Activated naive CD4-positive, alpha-beta T cell treated with anti-CD3 and anti-CD28 coated beads, Interleukin-2, amount 10 ng/mL, durations not matched to agents 7 days and 5 days (primary cell): ENCODE measurements around the gene UBE2J1.
"Not testable (repeated sequence)": the region's sequence is repeated elsewhere in the genome, so short reads cannot be mapped to it uniquely, and the experiment has no call there.

ENCODE experiments used
- CTCF ChIA-PET: fragments of 350-600 bp; sonication (Branson Sonifier 250); formaldehyde crosslinking; loops from one replicate; lab custom pipeline; 2021; ENCODE audit warnings: antibody characterized with exemption; lab: Charles Lee
- DNase-seq: peaks from one replicate; pipeline ENCODE4 v3.0.0-alpha.2; 2020
- H3K27ac Mint-ChIP-seq: one replicate; pipeline ENCODE4 v1.8.0; 2021; ENCODE audit warnings: mild to moderate bottlenecking, moderate library complexity, mixed read lengths
- H3K27me3 Mint-ChIP-seq: one replicate; pipeline ENCODE4 v1.8.0; 2021; ENCODE audit warnings: mild to moderate bottlenecking, mixed read lengths
- H3K36me3 Mint-ChIP-seq: one replicate; pipeline ENCODE4 v1.8.0; 2021; ENCODE audit warnings: mixed read lengths
- H3K4me1 Mint-ChIP-seq: one replicate; pipeline ENCODE4 v1.8.0; 2021; ENCODE audit warnings: mixed read lengths
- H3K4me3 Mint-ChIP-seq: one replicate; pipeline ENCODE4 v1.8.0; 2021; ENCODE audit warnings: mild to moderate bottlenecking, moderate library complexity, mixed read lengths
- H3K9me3 Mint-ChIP-seq: one replicate; pipeline ENCODE4 v1.8.0; 2021; ENCODE audit warnings: mixed read lengths

Gene UBE2J1

DNA sequence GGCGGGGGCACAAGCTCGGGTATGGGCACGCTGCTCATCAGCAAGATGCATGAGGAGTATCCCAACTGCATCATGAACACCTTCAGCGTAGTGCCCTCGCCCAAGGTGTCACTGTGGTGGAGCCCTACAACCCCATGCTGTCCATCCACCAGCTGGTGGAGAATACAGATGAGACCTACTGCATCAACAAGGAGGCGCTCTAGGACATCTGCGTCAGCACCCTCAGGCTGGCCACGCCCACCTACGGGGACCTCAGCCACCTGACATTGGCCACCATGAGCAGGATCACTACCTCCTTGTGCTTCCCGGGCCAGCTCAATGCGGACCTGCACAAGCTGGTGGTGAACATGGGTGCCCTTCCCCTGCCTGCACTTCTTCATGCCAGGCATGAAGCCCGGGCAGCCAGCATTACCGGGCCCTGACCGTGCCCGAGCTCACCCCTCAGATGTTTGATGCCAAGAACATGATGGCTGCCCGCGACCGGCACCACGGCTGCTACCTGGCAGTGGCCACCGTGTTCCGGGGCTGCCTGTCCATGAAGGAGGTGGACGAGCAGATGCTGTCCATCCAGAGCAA, 50.2 kb downstream of the UBE2J1 start:
- H3K27me3 Mint-ChIP-seq = no peaks in the 10 kb centered on the region
- no peaks in the 10 kb centered on the region for H3K36me3 Mint-ChIP-seq
- H3K9me3 Mint-ChIP-seq = no peaks in the 10 kb centered on the region
- H3K4me3 Mint-ChIP-seq = no peak overlapping the region
- H3K27ac Mint-ChIP-seq = no peak overlapping the region
- CTCF ChIA-PET = interaction anchor here (0.7 to 0.9 kb wide), 2 partner anchors 62 to 70 kb away, joined by 3 to 4 read pairs; no protein-coding TSS in a partner anchor
- DNase-seq = no peak
- peaks cover 23% of the 10 kb centered on the region for H3K4me1 Mint-ChIP-seq

DNA sequence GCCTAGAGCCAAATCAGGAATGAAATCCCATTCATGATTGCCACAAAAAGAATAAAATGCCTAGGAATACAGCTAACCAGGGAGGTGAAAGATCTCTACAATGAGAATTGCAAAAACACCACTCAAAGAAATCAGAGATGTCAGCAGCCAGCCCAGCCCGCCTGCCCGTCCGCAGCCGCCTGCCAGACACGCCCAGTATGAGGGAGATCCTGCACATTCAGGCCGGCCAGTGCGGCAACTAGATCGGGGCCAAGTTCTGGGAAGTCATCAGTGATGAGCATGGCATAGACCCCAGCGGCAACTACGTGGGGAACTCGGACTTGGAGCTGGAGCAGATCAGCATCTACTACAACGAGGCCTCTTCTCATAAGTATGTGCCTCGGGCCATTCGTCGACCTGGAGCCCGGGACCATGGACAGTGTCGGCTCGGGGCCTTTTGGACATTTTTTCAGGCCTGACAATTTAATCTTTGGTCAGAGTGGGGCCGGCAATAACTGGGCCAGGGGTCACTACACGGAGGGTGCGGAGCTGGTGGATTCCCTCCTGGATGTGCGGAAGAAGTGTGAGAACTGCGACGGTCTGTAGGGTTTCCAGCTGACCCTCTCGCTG, 50.8 kb downstream of the UBE2J1 start:
- Mint-ChIP-seq H3K4me1 (peaks cover 23% of the 10 kb centered on the region), H3K27ac (no peak overlapping the region)
- CTCF ChIA-PET = interaction anchor here (1.1 kb wide), 1 partner anchor 41 kb away, joined by 4 read pairs; no protein-coding TSS in a partner anchor

GRCh38 chr6:89299466-89299850, 53.1 kb downstream of the UBE2J1 start:
- DNase-seq = no peak
- Mint-ChIP-seq H3K27ac (peak overlapping the region; percentile 91), H3K9me3 (no peaks in the 10 kb centered on the region), H3K4me3 (no peak overlapping the region), H3K4me1 (peaks cover 23% of the 10 kb centered on the region), H3K27me3 (peaks cover 8% of the 10 kb centered on the region), H3K36me3 (no peaks in the 10 kb centered on the region)
- CTCF ChIA-PET = no interaction called here

More for the DNA sequence above, 50.8 kb downstream of the UBE2J1 start:
- Mint-ChIP-seq H3K27me3 (peaks cover under 1% of the 10 kb centered on the region), H3K36me3 (no peaks in the 10 kb centered on the region), H3K9me3 (no peaks in the 10 kb centered on the region), H3K4me3 (no peak overlapping the region)
- no peak for DNase-seq

GRCh38 chr6:89298680-89299465, 53.6 kb downstream of the UBE2J1 start:
- CTCF ChIA-PET = interaction anchor here (0.8 to 1.8 kb wide), 4 partner anchors 10 to 73 kb away, joined by 3 to 10 read pairs (median 4); no protein-coding TSS in a partner anchor
- H3K36me3 Mint-ChIP-seq = no peaks in the 10 kb centered on the region
- peak; percentile 67 for DNase-seq
- H3K27me3 Mint-ChIP-seq = peaks cover 8% of the 10 kb centered on the region
- peaks cover 23% of the 10 kb centered on the region for H3K4me1 Mint-ChIP-seq
- H3K9me3 Mint-ChIP-seq = no peaks in the 10 kb centered on the region
- H3K27ac Mint-ChIP-seq = peak overlapping the region; percentile 91
- H3K4me3 Mint-ChIP-seq = no peak overlapping the region

- Mint-ChIP-seq H3K4me3 (peak overlapping the region; percentile 13), H3K27me3 (peaks cover 8% of the 10 kb centered on the region), H3K27ac (peak overlapping the region; percentile 91), H3K9me3 (no peaks in the 10 kb centered on the region), H3K36me3 (no peaks in the 10 kb centered on the region), H3K4me1 (peaks cover 23% of the 10 kb centered on the region)
- DNase-seq = peak; percentile 72
- CTCF ChIA-PET = interaction anchor here (0.8 to 1.8 kb wide), 5 partner anchors 9 to 315 kb away, joined by 3 to 10 read pairs (median 5); no protein-coding TSS in a partner anchor
Measured at GRCh38 chr6:89297695-89298351, 54.7 kb downstream of the UBE2J1 start.

GRCh38 chr6:89295981-89296380, 56.5 kb downstream of the UBE2J1 start:
- Mint-ChIP-seq H3K9me3 (no peaks in the 10 kb centered on the region), H3K27me3 (peaks cover 8% of the 10 kb centered on the region), H3K4me1 (peaks cover 23% of the 10 kb centered on the region), H3K36me3 (no peaks in the 10 kb centered on the region), H3K27ac (no peak overlapping the region), H3K4me3 (no peak overlapping the region)
- DNase-seq = no peak
- CTCF ChIA-PET = no interaction called here

GRCh38 chr6:89295116-89295515, 57.4 kb downstream of the UBE2J1 start:
- H3K4me3 Mint-ChIP-seq, H3K27me3 Mint-ChIP-seq, H3K36me3 Mint-ChIP-seq, DNase-seq, CTCF ChIA-PET, H3K27ac Mint-ChIP-seq, H3K9me3 Mint-ChIP-seq: not testable (repeated sequence)
- H3K4me1 Mint-ChIP-seq = peaks cover 23% of the 10 kb centered on the region

GRCh38 chr6:89291256-89291819, 61.2 kb downstream of the UBE2J1 start:
- Mint-ChIP-seq H3K4me1 (no peaks in the 10 kb centered on the region), H3K36me3 (no peaks in the 10 kb centered on the region), H3K9me3 (no peaks in the 10 kb centered on the region), H3K27me3 (peaks cover 4% of the 10 kb centered on the region), H3K4me3 (no peak overlapping the region), H3K27ac (no peak overlapping the region)
- DNase-seq = no peak
- CTCF ChIA-PET = interaction anchor here (0.5 to 1.3 kb wide), 2 partner anchors 32 to 81 kb away, joined by 3 to 5 read pairs; no protein-coding TSS in a partner anchor

GRCh38 chr6:89290401-89291155, 61.9 kb downstream of the UBE2J1 start:
- no peak overlapping the region for H3K4me3 Mint-ChIP-seq

DNA sequence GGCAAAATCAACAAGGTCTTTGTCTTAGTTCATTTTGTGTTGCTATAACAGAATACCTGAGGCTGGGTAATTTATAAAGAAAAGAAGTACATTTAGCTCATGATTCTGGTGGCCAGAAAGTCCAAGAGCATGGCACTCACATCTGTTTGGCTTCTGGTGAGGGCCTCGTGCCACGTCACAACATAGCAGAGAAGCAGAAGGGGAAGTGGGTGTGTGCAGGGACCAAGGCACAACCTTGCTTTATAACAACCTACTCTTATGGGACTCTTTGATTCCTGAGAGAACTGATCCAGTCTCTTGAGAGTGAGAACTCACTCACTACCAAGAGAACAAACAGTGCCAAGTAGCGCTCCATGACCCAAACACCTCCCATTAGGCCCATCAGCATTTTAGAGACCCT, 62.8 kb downstream of the UBE2J1 start:
- Mint-ChIP-seq H3K4me1 (no peaks in the 10 kb centered on the region), H3K36me3 (no peaks in the 10 kb centered on the region), H3K27ac (no peak overlapping the region), H3K9me3 (no peaks in the 10 kb centered on the region), H3K27me3 (no peaks in the 10 kb centered on the region), H3K4me3 (no peak overlapping the region)
- CTCF ChIA-PET = no interaction called here
- no peak for DNase-seq

More at GRCh38 chr6:89290401-89291155, 61.9 kb downstream of the UBE2J1 start:
- H3K4me1 Mint-ChIP-seq = no peaks in the 10 kb centered on the region
- CTCF ChIA-PET = interaction anchor here (1.3 kb wide), 1 partner anchor 82 kb away, joined by 3 read pairs; no protein-coding TSS in a partner anchor
- no peak for DNase-seq
- no peak overlapping the region for H3K27ac Mint-ChIP-seq
- H3K27me3 Mint-ChIP-seq = no peaks in the 10 kb centered on the region
- H3K36me3 Mint-ChIP-seq = no peaks in the 10 kb centered on the region
- no peaks in the 10 kb centered on the region for H3K9me3 Mint-ChIP-seq

- no peaks in the 10 kb centered on the region for H3K4me1 Mint-ChIP-seq
- H3K27ac Mint-ChIP-seq = no peak overlapping the region
- DNase-seq = no peak
- no peaks in the 10 kb centered on the region for H3K9me3 Mint-ChIP-seq
- CTCF ChIA-PET = interaction anchor here (1.1 kb wide), 1 partner anchor 304 kb away, joined by 3 read pairs; no protein-coding TSS in a partner anchor
- H3K27me3 Mint-ChIP-seq = no peaks in the 10 kb centered on the region
- no peak overlapping the region for H3K4me3 Mint-ChIP-seq
- no peaks in the 10 kb centered on the region for H3K36me3 Mint-ChIP-seq
Measured at GRCh38 chr6:89287351-89288028, 65.0 kb downstream of the UBE2J1 start.

- no peak for DNase-seq
- H3K4me1 Mint-ChIP-seq = no peaks in the 10 kb centered on the region
- no peaks in the 10 kb centered on the region for H3K9me3 Mint-ChIP-seq
- no peaks in the 10 kb centered on the region for H3K27me3 Mint-ChIP-seq
- CTCF ChIA-PET = interaction anchor here (1.1 kb wide), 1 partner anchor 303 kb away, joined by 3 read pairs; no protein-coding TSS in a partner anchor
- H3K27ac Mint-ChIP-seq = no peak overlapping the region
- no peaks in the 10 kb centered on the region for H3K36me3 Mint-ChIP-seq
- H3K4me3 Mint-ChIP-seq = no peak overlapping the region
Measured at GRCh38 chr6:89286516-89286915, 66.0 kb downstream of the UBE2J1 start.
